ENCODE data around the gene TNPO1.

Gene TNPO1

GRCh38 chr5:72936893-72937292 lies 120.4 kb downstream of the TNPO1 start:
- no peak for DNase-seq

DNA sequence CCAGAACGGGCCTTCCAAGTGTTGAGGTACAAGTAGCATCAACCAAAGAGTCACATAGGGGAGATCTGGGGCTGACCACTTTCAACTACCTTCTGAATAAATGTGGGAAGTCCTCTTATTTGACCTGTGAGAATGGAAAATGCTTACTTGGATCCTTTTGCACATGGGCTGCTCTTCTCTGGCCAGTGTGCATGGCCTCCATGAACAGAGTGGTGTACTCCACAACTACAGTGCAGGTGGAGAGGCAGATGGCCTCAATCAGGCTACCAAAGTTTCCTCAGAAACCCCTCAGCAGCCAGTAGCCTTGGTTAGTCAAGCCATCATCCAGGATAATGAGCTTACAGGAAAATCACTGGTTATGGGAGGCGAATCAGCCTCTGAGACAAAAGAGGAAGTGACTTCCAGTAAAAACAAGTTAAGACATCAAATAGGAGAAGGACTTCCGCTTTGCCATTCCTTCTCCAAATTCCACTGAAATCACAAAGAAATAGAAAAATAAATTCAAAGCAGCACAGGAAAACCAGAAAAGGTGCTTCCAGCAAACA lies 121.1 kb downstream of the TNPO1 start:
- DNase-seq = no peak

- DNase-seq = no peak
Measured at GRCh38 chr5:72938206-72938605, 121.7 kb downstream of the TNPO1 start.

DNA sequence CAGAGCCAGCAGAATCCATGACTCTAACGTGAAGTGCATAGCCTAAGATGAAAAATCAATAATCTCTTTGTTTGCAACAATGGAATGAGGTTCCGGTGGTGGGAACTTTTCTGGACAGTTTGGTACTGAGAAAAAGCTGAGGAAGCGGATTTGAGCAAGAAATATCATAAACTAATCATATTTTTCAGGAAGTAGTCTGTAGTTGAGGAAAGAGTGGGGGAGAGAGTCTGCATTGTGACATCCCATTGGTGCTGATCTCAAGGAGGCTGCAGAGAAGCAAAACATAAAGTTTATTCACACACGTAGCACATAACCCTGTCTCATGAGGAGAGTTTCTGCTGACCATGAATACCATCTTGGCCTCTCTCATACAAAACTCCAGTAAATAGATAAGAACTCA lies 123.6 kb downstream of the TNPO1 start:
- DNase-seq = no peak

DNA sequence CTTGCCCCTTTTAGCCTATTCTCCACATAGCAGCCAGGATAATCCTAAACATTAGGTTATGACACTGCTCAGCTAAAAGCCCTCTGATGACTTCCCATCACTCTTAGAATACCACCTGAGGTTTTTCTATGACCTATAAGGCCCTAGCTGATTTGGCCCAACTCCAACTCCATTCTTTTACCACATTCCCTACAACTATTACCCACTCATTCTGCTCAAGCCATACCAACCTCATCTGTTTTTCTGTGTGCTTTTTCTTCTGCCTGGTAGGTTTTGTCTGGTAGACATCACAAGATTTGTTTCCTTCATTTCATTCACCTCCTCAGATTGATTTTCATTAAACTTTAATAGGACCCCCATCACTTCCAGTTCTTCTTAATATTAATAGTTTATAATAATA lies 126.8 kb downstream of the TNPO1 start:
- no peak for DNase-seq

DNA sequence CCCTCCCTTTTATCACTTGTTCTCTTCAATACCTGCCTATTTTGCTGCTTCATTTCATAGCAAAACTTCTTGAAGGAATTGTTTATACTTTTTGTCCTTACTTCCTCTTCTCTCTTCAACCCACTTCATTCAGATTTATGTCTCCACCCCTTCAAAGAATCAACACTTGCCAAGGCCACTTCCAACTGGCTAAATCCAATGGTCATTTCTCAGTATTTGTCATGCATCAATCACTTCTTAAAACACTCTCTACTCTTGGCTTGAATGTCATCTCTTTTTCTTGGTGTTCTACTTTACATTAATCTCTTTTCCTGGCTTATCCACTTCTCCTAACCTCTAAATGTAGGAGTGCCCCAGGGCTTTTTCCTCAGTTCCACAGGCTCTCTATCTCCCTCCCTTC lies 131.0 kb downstream of the TNPO1 start:
- DNase-seq = no peak

DNA sequence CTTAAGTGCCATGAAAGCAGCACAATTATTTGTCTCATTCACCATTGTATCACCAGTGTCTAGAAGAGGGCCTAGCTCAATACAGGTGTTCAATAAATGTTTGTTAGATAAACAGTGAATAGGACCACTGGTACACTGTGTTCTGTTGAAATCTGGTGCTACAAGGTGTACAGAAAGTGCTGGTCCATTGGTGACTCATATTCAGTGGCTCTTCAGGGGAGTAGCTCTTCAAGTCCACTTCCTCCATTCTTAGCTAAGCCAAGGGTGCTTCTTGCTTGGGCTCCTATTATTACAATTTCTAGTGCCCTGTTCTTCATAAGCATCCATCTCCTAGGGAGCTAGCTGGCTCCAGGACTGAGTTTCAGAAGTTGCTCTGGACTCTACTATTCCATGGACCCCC lies 133.0 kb downstream of the TNPO1 start:
- DNase-seq = no peak

DNA sequence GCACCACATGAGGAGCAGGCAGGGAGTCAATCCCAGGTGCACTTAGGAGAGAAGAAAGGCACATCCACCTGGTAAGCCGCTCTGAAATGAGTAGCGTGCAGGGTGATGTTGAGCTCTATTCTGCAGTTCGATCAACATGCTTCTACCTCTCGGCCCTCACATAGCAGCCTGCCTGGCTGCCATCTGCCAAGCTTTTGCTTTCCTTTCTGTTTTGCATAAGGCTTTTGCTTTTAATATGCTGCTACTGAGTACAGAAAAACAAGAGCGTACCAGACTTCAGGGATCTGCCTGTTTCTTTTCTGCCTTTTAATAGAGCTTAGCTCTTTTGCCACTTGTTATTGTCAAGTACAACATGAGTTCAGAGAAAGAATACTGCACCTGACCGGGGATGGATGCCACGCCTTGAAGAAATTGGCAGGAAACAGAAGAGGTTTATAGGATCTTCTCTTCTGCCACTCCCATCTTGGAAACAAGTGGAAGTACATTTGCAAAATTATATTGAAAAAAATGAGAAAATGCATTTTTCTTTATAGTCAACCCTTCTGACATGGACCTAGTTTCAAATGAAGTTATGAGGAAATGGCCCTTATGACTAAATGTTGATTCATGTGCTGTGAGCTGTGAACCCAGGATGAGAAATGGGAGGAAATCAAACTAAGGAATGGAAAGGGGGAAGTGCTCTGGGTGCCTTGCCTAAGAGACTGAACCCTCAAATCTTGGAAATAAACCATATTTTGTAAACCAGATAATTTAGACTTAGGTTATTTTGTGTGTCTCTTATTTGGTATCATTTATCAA lies 135.4 kb downstream of the TNPO1 start:
- no peak for DNase-seq

DNA sequence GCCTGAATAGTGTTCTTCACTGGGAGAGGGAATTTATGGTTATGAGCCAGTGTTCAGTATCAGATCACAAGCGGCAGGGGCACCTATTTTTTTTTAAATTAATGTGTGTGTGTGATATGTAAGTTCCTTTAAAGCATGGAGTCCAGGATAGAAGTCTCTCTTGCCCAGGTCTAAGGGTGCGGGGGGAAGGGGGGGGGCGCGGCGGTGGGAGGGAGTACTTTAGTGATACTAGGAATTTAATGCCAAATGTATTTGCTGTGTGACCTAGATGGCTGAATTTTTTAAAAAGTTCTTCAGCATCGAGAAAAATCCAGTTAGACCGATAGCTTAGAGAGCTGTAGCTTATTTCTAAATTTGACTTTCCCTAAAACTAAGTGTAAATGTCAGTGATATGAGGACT lies 137.9 kb downstream of the TNPO1 start:
- DNase-seq = no peak

DNA sequence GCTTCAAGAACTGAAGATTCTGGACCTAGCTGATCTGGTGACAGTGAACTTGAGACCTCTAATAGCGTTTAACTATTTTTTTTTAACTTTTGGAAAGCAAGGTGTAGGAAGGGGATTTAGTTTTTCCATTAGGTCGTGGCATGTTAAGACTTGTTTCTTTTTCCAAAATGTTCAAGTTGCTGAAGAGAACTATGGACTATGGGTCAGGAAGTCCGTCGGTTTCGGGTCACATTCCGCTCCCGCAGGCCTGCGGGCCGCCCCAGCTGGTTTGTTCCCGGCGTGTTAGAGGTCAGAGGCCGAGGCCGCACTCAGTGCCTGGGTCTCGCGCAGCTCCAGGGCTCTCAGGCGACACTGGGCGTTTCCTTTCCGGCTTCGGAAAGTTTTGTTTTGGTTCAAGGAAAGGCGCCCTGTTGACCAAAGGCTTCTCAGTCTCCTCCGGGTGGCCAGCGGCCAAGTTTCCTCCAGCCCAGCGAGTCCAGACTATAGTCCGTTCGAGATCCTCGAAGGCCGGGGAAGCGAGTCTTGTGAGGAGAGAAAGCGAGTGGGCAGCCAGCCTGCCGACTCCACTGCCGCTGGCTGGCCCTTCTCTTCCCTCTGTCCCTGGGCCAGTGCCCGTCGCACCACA lies 138.8 kb downstream of the TNPO1 start:
- no peak for DNase-seq

- peak; percentile 94 for DNase-seq
Measured at GRCh38 chr5:72955768-72956323, 139.4 kb downstream of the TNPO1 start, which contains the start of gene FCHO2. FCHO2 (plus strand) TSS chr5:72956041; CDS start chr5:72956097, 56 bp downstream.

DNA sequence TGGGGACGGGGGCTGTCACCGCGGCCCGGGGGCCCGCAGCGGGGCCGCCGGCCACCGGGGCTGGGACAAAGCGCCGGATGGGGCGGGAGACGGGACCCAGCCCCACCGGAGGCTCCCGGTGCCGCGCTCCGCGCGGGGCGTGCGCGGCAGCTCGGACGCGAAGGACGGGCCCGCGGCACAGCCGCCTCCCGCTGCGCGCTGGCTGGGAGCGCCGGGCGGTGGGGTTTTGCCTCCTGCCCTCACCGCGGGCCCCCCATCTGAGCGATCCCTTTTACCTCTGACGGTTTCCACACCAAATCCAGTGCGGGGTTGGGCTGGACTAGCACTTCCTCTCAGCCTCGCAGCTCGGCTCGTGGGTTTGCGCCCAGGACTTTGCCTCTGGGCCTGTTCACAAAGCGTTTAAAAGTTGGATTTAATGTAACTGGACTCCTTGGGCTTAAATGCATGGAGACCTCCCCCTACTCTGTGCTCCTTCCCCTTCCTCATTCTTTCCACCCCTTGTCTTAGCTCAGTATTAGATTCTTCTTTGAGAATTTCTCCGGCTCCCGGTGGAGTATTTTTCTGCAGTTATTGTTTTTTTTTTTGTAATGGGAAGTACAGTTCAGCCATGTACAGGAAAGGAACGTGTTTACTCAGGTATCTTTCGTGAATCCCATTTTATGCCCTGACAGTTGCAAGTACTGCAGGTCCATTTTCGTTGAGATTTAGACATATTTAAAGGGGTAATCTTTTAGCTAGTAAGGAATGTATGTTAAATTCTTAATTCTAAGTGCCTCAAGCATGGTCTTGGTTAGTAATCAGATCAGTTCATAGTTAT lies 140.1 kb downstream of the TNPO1 start:
- DNase-seq = peak; percentile 9

DNA sequence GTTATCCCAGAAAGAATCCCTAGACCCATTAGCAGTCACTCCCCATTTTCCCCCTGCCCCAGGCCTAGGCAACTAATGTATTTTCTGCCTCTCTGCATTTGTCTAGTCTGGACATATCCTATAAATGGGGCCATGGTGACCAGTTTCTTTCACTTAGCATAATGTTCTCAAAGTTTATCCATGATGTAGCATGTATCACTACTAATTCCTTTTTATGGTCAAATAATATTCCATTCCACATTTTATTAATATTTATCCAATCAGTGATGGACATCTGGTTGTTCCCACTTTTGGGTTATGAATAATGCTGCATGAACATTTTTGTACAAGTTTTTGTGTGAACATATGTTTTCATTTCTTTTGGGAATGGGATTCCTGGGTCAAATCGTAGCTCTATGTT lies 140.9 kb downstream of the TNPO1 start:
- DNase-seq = no peak

- no peak for DNase-seq
Measured at GRCh38 chr5:72959257-72959656, 142.8 kb downstream of the TNPO1 start.
